Large intestine (tissue), 3 donors: ENCODE measurements around the gene HPSE. TPM values are rescaled to one million over a fixed set of nuclear protein-coding genes. Genes with fewer than 3 reads are reported as not detected.
A peak's percentile ranks its signal among the peaks of the same experiment; 100 is the strongest.
"Not testable (repeated sequence)": the region's sequence is repeated elsewhere in the genome, so short reads cannot be mapped to it uniquely, and the experiment has no call there.

Experiments
- DNase-seq, 2 donors: peaks; one replicate each; pipeline versions ENCODE4 v3.0.0 to v3.0.0-alpha.2; 2013
- H3K27ac ChIP-seq: one replicate; pipeline ENCODE4 v1.5.1; 2013; ENCODE audit warnings: low read length
- H3K27me3 ChIP-seq: 2 replicates; pipeline ENCODE4 v1.6.1; 2013; ENCODE audit warnings: low read length; ENCODE audit not compliant: control insufficient read depth, insufficient read depth
- H3K36me3 ChIP-seq: 2 replicates; pipeline ENCODE4 v1.6.1; 2013; ENCODE audit warnings: low read length; ENCODE audit not compliant: control insufficient read depth, insufficient read depth
- H3K4me1 ChIP-seq: one replicate; pipeline ENCODE4 v1.6.1; 2013; ENCODE audit warnings: low read length; ENCODE audit not compliant: control insufficient read depth, insufficient read depth
- H3K4me3 ChIP-seq: one replicate; pipeline ENCODE4 v1.5.1; 2013; ENCODE audit warnings: low read length
- H3K9me3 ChIP-seq: one replicate; pipeline ENCODE4 v1.6.1; 2013; ENCODE audit warnings: mild to moderate bottlenecking, low read depth, low read length, moderate library complexity; ENCODE audit not compliant: control insufficient read depth
- WGBS: methylation state at CpG from one replicate; pipeline ENCODE4 v1.1.5; 2013; ENCODE audit warnings: low lambda C conversion rate; ENCODE audit not compliant: insufficient coverage; 5-methylcytosine and 5-hydroxymethylcytosine counted together
- polyA plus RNA-seq: library from polyadenylated mRNA; unstranded; fragments of 120-200 nt; gene quantifications from one replicate; pipeline ENCODE4 v1.2.1, GENCODE V29; 2013

Gene HPSE
- polyA plus RNA-seq, 1 donor: 2.3 TPM

GRCh38 chr4:83284193-83285054 is 50.2 kb downstream of the HPSE start, which contains the start of gene COQ2:
TSS of gene COQ2 (minus strand) at chr4:83284798. CDS start at chr4:83284764, 34 bp downstream.
- Histone ChIP-seq H3K4me3 (peak within 1 kb of the TSS; percentile 70), H3K4me1 (peaks cover 4% of the 10 kb centered on the region), H3K27me3 (no peaks in the 10 kb centered on the region), H3K9me3 (no peaks in the 10 kb centered on the region), H3K27ac (peak within 1 kb of the TSS; percentile 77), H3K36me3 (no peaks in the 10 kb centered on the region)
- WGBS: 4% methylated on average over 2 of the region's 76 CpGs
- DNase-seq: peak; percentile 95 to 97

GRCh38 chr4:83283181-83283580 is 51.5 kb downstream of the HPSE start:
- Histone ChIP-seq H3K27me3 (no peaks in the 10 kb centered on the region), H3K36me3 (peaks cover 6% of the 10 kb centered on the region), H3K4me1 (peaks cover 4% of the 10 kb centered on the region), H3K4me3 (no peak overlapping the region), H3K9me3 (no peaks in the 10 kb centered on the region), H3K27ac (no peak overlapping the region)
- no peak for DNase-seq
- 96% methylated on average over 4 of the region's 7 CpGs for WGBS

GRCh38 chr4:83282049-83282535 is 52.6 kb downstream of the HPSE start:
- no peak overlapping the region for H3K27ac ChIP-seq
- no peak overlapping the region for H3K4me3 ChIP-seq
- H3K27me3 ChIP-seq: no peaks in the 10 kb centered on the region
- peaks cover 4% of the 10 kb centered on the region for H3K4me1 ChIP-seq
- peak; percentile 26 to 46 for DNase-seq
- 100% methylated on average over 1 of the region's 4 CpGs for WGBS
- H3K9me3 ChIP-seq: no peaks in the 10 kb centered on the region
- peaks cover 9% of the 10 kb centered on the region for H3K36me3 ChIP-seq

GRCh38 chr4:83281307-83281706 is 53.3 kb downstream of the HPSE start:
- DNase-seq: no peak
- no peak overlapping the region for H3K27ac ChIP-seq
- H3K27me3 ChIP-seq: no peaks in the 10 kb centered on the region
- peaks cover 10% of the 10 kb centered on the region for H3K36me3 ChIP-seq
- no peaks in the 10 kb centered on the region for H3K9me3 ChIP-seq
- H3K4me1 ChIP-seq: peaks cover 4% of the 10 kb centered on the region
- WGBS: no CpG with 5 or more reads among the region's 4 CpGs
- no peak overlapping the region for H3K4me3 ChIP-seq

GRCh38 chr4:83276299-83277040 is 58.2 kb downstream of the HPSE start:
- Histone ChIP-seq H3K27ac (no peak overlapping the region), H3K4me1 (no peaks in the 10 kb centered on the region), H3K27me3 (no peaks in the 10 kb centered on the region), H3K4me3 (no peak overlapping the region), H3K36me3 (peaks cover 14% of the 10 kb centered on the region), H3K9me3 (no peaks in the 10 kb centered on the region)
- no CpG with 5 or more reads among the region's 3 CpGs for WGBS
- DNase-seq: no peak

- H3K36me3 ChIP-seq: peaks cover 25% of the 10 kb centered on the region
- not testable (repeated sequence) for H3K27me3 ChIP-seq, H3K27ac ChIP-seq, H3K4me3 ChIP-seq, H3K9me3 ChIP-seq, H3K4me1 ChIP-seq, DNase-seq
- WGBS: 100% methylated on average over 1 of the region's 3 CpGs
Measured at GRCh38 chr4:83273926-83274325, 60.7 kb downstream of the HPSE start.

GRCh38 chr4:83272900-83273299 is 61.7 kb downstream of the HPSE start:
- WGBS: 83% methylated on average over 1 of the region's 5 CpGs
- DNase-seq: no peak
- H3K27me3 ChIP-seq: no peaks in the 10 kb centered on the region
- H3K36me3 ChIP-seq: peaks cover 23% of the 10 kb centered on the region
- no peak overlapping the region for H3K4me3 ChIP-seq
- no peaks in the 10 kb centered on the region for H3K9me3 ChIP-seq
- H3K4me1 ChIP-seq: no peaks in the 10 kb centered on the region
- no peak overlapping the region for H3K27ac ChIP-seq

GRCh38 chr4:83269256-83269655 is 65.4 kb downstream of the HPSE start:
- peaks cover 30% of the 10 kb centered on the region for H3K36me3 ChIP-seq
- H3K4me3 ChIP-seq: no peak overlapping the region
- H3K27me3 ChIP-seq: no peaks in the 10 kb centered on the region
- H3K4me1 ChIP-seq: no peaks in the 10 kb centered on the region
- no peaks in the 10 kb centered on the region for H3K9me3 ChIP-seq
- no peak overlapping the region for H3K27ac ChIP-seq
- WGBS: no CpG with 5 or more reads among the region's 1 CpG
- DNase-seq: no peak

GRCh38 chr4:83268491-83268890 is 66.2 kb downstream of the HPSE start:
- 50% methylated on average over 2 of the region's 2 CpGs for WGBS
- Histone ChIP-seq H3K27ac (no peak overlapping the region), H3K27me3 (no peaks in the 10 kb centered on the region), H3K4me1 (no peaks in the 10 kb centered on the region), H3K9me3 (no peaks in the 10 kb centered on the region), H3K36me3 (peaks cover 30% of the 10 kb centered on the region), H3K4me3 (no peak overlapping the region)
- no peak for DNase-seq

- Histone ChIP-seq H3K4me3 (no peak overlapping the region), H3K36me3 (peaks cover 32% of the 10 kb centered on the region), H3K27ac (no peak overlapping the region), H3K9me3 (no peaks in the 10 kb centered on the region), H3K4me1 (no peaks in the 10 kb centered on the region), H3K27me3 (no peaks in the 10 kb centered on the region)
- WGBS: 80% methylated on average over 1 of the region's 3 CpGs
- DNase-seq: no peak
Measured at GRCh38 chr4:83267830-83268475, 66.7 kb downstream of the HPSE start.
